RWPE1 (cell line): ENCODE data around the gene CLDN6.

Experiments
- CTCF ChIA-PET: fragments of 350-600 bp; sonication (Branson Sonifier 250); formaldehyde crosslinking; extraction: SDS; loops from one replicate; lab custom pipeline; 2021; lab: Yijun Ruan, JAX
- POLR2A ChIA-PET: fragments of 400-600 bp; formaldehyde crosslinking; extraction: SDS; loops from one replicate; lab custom pipeline; 2020; ENCODE audit warnings: antibody characterized with exemption; ENCODE audit not compliant: low non-redundant PET; lab: Yijun Ruan, JAX
- DNase-seq: peaks from one replicate; pipeline ENCODE4 v3.0.0; 2012; ENCODE audit warnings: low spot score
- H3K27ac ChIP-seq: fragments of 450-650 bp; 2 replicates; pipeline ENCODE4 v1.5.1; 2017
- TF ChIP-seq, protein P1 (sequence below): fragments of 450-650 bp; conservative IDR thresholded peaks from 2 replicates; pipeline ENCODE4 v1.5.1; 2017; ENCODE audit warnings: low read depth, mild to moderate bottlenecking

The CLDN6 gene

DNA sequence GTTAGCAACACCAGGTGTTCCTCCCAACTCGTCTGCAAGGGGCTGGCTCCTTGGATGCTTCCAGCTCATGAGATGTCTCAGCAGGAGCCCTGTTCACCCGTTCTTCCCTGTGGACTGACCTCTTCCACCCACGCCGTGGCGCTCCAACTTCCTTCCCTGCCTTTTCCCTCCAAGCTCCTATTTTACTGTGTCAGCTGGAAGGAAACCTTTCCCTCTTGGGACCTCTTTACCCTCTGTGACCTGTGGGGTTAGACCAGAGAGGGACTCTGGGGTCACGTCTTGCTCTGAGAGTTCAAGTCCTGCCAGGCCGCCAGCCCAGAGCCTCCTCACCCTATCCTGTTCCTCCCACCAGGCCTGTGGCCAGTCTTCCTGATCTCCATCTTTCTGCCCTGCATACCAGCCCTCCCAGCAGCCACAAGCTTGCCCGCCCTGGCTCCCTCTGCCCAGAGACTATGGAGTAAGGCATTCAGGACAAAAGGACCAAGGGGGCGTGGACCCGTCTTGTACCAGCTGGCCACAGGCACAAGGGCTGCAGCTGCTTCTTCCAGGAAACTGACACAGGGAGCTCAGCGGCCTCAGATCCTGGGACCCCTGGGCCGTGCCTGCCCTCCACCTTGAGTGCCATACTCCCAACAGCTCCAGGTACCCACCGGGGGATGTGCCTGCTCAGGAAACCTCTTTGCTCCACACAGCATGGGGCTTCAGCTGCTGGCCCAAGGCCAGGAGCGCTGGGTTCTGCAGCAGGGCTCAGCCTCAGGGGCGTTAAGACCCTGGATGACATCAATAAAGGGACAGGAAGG is 45.8 kb downstream of the CLDN6 start:
- peak overlapping the region; percentile 84 for H3K27ac ChIP-seq
- TF ChIP-seq, protein P1, sequence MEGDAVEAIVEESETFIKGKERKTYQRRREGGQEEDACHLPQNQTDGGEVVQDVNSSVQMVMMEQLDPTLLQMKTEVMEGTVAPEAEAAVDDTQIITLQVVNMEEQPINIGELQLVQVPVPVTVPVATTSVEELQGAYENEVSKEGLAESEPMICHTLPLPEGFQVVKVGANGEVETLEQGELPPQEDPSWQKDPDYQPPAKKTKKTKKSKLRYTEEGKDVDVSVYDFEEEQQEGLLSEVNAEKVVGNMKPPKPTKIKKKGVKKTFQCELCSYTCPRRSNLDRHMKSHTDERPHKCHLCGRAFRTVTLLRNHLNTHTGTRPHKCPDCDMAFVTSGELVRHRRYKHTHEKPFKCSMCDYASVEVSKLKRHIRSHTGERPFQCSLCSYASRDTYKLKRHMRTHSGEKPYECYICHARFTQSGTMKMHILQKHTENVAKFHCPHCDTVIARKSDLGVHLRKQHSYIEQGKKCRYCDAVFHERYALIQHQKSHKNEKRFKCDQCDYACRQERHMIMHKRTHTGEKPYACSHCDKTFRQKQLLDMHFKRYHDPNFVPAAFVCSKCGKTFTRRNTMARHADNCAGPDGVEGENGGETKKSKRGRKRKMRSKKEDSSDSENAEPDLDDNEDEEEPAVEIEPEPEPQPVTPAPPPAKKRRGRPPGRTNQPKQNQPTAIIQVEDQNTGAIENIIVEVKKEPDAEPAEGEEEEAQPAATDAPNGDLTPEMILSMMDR: no peak

DNA sequence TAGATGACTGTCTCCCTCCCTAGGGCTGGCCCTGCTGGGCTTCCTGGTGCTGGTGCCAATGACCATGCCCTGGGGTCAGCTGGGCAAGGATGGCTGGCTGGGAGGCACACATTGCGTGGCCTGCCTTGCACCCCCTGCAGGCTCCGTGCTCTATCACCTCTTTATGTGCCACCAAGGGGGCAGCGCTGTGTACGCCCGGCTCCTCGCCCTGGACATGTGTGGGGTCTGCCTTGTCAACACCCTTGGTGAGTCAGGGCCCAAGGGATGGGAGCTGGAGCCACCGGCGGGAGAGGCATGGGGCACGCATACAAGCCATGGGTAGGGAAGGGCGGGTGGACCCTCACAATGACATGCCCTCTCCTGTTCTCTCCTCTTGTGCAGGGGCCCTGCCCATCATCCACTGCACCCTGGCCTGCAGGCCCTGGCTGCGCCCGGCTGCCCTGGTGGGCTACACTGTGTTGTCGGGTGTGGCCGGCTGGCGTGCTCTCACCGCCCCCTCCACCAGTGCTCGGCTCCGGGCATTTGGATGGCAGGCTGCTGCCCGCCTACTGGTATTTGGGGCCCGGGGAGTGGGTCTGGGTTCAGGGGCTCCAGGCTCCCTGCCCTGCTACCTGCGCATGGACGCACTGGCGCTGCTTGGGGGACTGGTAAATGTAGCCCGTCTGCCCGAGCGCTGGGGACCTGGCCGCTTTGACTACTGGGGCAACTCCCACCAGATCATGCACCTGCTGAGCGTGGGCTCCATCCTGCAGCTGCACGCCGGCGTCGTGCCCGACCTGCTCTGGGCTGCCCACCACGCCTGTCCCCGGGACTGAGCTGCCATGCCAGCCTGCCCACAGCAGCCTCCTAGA is 46.6 kb downstream of the CLDN6 start:
- H3K27ac ChIP-seq: peak overlapping the region; percentile 84
- ChIA-PET CTCF (interaction anchor here (0.7 to 1.6 kb wide), 3 partner anchors 8 to 1081 kb away, joined by 3 to 8 read pairs (median 3); no protein-coding TSS in a partner anchor), POLR2A (interaction anchor here (1.1 kb wide), 1 partner anchor 9 kb away, joined by 3 read pairs; the partner anchor contains the start of gene PKMYT1)
- TF ChIP-seq, protein P1: no peak
- DNase-seq: no peak

More for the DNA sequence above, 45.8 kb downstream of the CLDN6 start:
- ChIA-PET CTCF (interaction anchor here (0.6 to 0.9 kb wide), 4 partner anchors 9 to 1080 kb away, joined by 3 to 8 read pairs (median 4); no protein-coding TSS in a partner anchor), POLR2A (no interaction called here)
- DNase-seq: no peak

DNA sequence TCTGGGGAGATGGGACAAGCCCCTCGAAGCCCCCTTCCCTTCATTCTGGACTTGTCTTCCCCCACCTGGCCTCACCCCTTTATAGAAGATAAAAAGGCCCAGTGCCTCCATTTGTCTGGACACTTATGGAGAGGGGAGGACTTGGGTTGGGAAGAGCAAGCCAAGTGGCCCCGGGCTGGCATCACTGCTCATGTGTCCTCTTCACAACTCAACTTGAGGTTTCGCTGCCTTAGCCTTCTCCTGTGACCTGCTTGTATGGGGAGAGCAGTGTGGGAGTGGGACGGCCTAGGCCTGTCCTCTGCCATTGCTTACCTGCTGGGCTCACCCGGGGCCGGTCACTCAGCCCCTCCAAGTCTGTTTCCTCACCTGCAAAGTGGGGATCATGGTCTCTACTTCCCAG is 47.4 kb downstream of the CLDN6 start:
- ChIA-PET POLR2A (interaction anchor here (1.1 kb wide), 1 partner anchor 10 kb away, joined by 3 read pairs; the partner anchor contains the start of gene PKMYT1), CTCF (interaction anchor here (0.6 to 1.6 kb wide), 6 partner anchors 9 to 598 kb away, joined by 3 to 8 read pairs (median 4); partner anchors contain the start of gene TNFRSF12A)
- TF ChIP-seq, protein P1: no peak
- H3K27ac ChIP-seq: peak overlapping the region; percentile 84
- no peak for DNase-seq

DNA sequence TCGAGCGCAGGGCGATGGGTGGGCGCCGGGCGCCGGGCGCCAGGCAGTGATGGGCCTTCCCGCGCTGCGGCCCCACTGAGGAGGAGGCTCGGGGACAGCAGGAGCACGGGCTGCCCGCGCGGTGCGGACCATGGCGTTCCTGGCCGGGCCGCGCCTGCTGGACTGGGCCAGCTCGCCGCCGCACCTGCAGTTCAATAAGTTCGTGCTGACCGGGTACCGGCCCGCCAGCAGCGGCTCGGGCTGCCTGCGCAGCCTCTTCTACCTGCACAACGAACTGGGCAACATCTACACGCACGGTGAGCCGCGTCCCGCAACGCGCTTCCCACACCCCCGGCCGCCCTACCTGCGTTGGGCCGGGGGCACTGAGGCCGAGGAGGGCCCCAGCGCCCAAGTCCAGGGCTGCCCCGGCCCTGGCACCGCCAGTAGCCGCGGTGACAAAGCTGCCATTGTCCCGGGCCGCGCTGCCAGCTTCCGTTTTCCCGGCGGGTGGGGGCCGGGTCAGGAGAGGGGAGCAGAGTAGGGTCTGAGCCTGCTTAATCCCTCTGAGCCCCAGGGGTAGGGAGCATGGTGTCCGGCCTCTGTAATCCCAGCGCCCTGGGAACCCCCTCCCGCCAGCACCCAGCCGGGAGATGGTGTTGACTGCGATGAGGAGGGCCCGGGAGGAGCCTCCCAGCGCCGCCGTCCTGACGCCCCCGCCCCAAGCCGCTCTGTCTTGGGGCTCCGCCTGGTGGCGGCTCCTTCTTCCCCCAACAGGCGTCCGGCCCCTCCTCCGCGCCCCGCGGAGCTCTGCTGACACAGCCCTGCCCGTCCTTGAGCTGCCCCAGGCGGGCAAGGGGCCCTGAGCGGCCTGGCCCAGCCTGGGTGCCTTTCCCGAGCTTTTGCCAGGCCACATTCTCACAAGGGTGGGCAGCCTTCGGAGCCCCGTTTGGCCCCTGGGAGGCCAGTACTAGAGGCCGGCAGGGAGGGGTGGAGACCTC is 48.1 kb downstream of the CLDN6 start:
- TF ChIP-seq, protein P1: peak; percentile 64
- POLR2A ChIA-PET: interaction anchor here (0.6 to 1.1 kb wide), 3 partner anchors 11 to 55 kb away, joined by 3 read pairs; partner anchors contain the start of gene PKMYT1
- peak overlapping the region; percentile 84 for H3K27ac ChIP-seq

DNA sequence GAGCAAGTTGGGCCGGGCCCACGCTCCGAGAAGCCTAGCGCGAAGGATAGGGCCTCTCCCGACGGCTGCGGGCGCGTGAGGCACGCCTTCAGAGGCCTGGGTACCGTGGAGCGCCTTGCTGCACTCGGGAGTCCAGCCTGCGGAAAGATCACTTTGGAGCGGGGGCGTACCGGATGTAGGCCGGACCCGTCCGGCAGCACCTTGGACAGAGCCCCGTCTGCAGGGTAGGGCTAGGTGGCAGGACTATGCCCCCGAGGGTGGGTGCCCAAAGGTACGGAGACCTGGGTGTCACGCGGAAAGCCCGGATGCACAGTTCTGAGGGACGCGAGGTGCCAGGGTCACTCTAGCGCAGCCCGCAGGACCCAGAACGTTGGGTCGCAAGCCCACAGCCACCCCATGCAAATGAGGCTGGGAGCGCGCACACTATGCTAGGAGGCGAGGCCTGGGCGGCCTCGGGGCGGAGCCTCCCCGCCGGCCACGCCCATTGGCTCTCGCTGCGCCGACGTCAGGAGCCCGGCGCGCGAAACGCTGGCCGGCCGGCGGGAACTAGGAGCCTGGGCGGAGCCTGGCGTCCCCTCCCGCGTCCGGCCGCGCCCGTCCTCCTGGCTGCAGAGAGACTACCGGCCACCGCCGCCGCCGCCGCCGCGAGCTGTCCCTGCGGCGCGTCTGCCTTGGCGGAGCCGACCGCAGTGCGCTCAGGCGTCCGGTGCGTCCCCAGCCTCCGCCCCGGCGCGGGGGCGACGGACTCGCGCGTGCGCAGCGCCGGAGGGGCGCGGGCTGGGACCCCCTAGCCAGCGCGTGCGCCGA is 49.0 kb downstream of the CLDN6 start, which contains the start of gene PAQR4:
Gene PAQR4, plus strand, starts transcription at position 611 of the 807 bp plus-strand sequence. CDS start 327 bp downstream, outside the sequence.
- DNase-seq: peak; percentile 84
- POLR2A ChIA-PET: interaction anchor here (1.0 kb wide), 1 partner anchor 12 kb away, joined by 3 read pairs; the partner anchor contains the start of gene PKMYT1
- CTCF ChIA-PET: interaction anchor here (0.6 to 1.5 kb wide), 5 partner anchors 9 to 828 kb away, joined by 3 to 8 read pairs (median 3); no protein-coding TSS in a partner anchor
- peak within 1 kb of the TSS; percentile 84 for H3K27ac ChIP-seq
- TF ChIP-seq, protein P1: no peak

More for the DNA sequence above, 48.1 kb downstream of the CLDN6 start:
- DNase-seq: peak; percentile 61
- CTCF ChIA-PET: interaction anchor here (0.6 to 1.6 kb wide), 9 partner anchors 8 to 829 kb away, joined by 3 to 8 read pairs (median 3); partner anchors contain the start of gene TNFRSF12A
